AG10803 (cell line): ENCODE data around the gene CCDC18.
"Not testable (repeated sequence)": the region's sequence is repeated elsewhere in the genome, so short reads cannot be mapped to it uniquely, and the experiment has no call there.

Experiments used
- DNase-seq: peaks from one replicate; pipeline ENCODE4 v3.0.0; 2010; ENCODE audit warnings: low read depth
- H3K4me3 ChIP-seq: 2 replicates; pipeline ENCODE4 v1.5.1; 2011; ENCODE audit warnings: mild to moderate bottlenecking, low read length, control low read depth
- CTCF ChIP-seq: conservative IDR thresholded peaks from 2 replicates; pipeline ENCODE4 v1.5.1; 2011; ENCODE audit warnings: mild to moderate bottlenecking, low read length, control low read depth, inconsistent platforms

CCDC18 gene

GRCh38 chr1:93154898-93155297 is 25.6 kb upstream of the CCDC18 start:
- TF ChIP-seq CTCF: no peak
- DNase-seq: no peak
- H3K4me3 ChIP-seq: no peak overlapping the region

GRCh38 chr1:93155335-93155734 is 25.2 kb upstream of the CCDC18 start:
- no peak overlapping the region for H3K4me3 ChIP-seq
- no peak for DNase-seq
- no peak for TF ChIP-seq CTCF

GRCh38 chr1:93159337-93159736 is 21.2 kb upstream of the CCDC18 start:
- no peak for DNase-seq
- H3K4me3 ChIP-seq: no peak overlapping the region
- TF ChIP-seq CTCF: no peak

GRCh38 chr1:93163314-93163713 is 17.2 kb upstream of the CCDC18 start:
- H3K4me3 ChIP-seq, DNase-seq: not testable (repeated sequence)

- no peak overlapping the region for H3K4me3 ChIP-seq
- no peak for TF ChIP-seq CTCF
- DNase-seq: no peak
Observed at GRCh38 chr1:93164816-93165215, 15.7 kb upstream of the CCDC18 start.

- not testable (repeated sequence) for DNase-seq, H3K4me3 ChIP-seq
Observed at GRCh38 chr1:93165895-93166294, 14.6 kb upstream of the CCDC18 start.

GRCh38 chr1:93167006-93167405 is 13.5 kb upstream of the CCDC18 start:
- TF ChIP-seq CTCF: no peak
- H3K4me3 ChIP-seq: no peak overlapping the region
- no peak for DNase-seq

GRCh38 chr1:93170141-93170678 is 10.3 kb upstream of the CCDC18 start:
- DNase-seq, H3K4me3 ChIP-seq: not testable (repeated sequence)

GRCh38 chr1:93171549-93172034 is 8.9 kb upstream of the CCDC18 start:
- H3K4me3 ChIP-seq: no peak overlapping the region
- DNase-seq: no peak
- no peak for TF ChIP-seq CTCF
